Activated naive CD8-positive, alpha-beta T cell treated with anti-CD3 and anti-CD28 coated beads, Interleukin-2, amount 50 U/mL, for 24 hours (primary cell): ENCODE results near the gene TK1.
"Not testable (repeated sequence)": the region's sequence is repeated elsewhere in the genome, so short reads cannot be mapped to it uniquely, and the experiment has no call there.

ENCODE experiments used
- ATAC-seq: fragments of 150-1000 bp; cut with Tn5 transposase; one replicate; pipeline ENCODE4 v1.10.0; 2021
- DNase-seq: peaks from one replicate; pipeline ENCODE4 v3.0.0; 2021
- H3K27ac Mint-ChIP-seq: one replicate; pipeline ENCODE4 v1.8.0; 2021; ENCODE audit warnings: mild to moderate bottlenecking, mixed read lengths
- H3K27me3 Mint-ChIP-seq: one replicate; pipeline ENCODE4 v1.8.0; 2021; ENCODE audit warnings: mixed read lengths
- H3K36me3 Mint-ChIP-seq: one replicate; pipeline ENCODE4 v1.8.0; 2021; ENCODE audit warnings: low read depth, mixed read lengths
- H3K4me1 Mint-ChIP-seq: one replicate; pipeline ENCODE4 v1.8.0; 2021; ENCODE audit warnings: mixed read lengths
- H3K4me3 Mint-ChIP-seq: one replicate; pipeline ENCODE4 v1.8.0; 2021; ENCODE audit warnings: mild to moderate bottlenecking, moderate library complexity, mixed read lengths
- H3K9me3 Mint-ChIP-seq: one replicate; pipeline ENCODE4 v1.8.0; 2021; ENCODE audit warnings: mixed read lengths

The TK1 gene

GRCh38 chr17:78174870-78175642 lies 11.8 kb downstream of the TK1 start:
- no peak for DNase-seq
- peaks cover 58% of the 10 kb centered on the region for H3K4me1 Mint-ChIP-seq
- no peaks in the 10 kb centered on the region for H3K9me3 Mint-ChIP-seq
- no peak overlapping the region for H3K27ac Mint-ChIP-seq
- no peak for ATAC-seq
- peaks cover 46% of the 10 kb centered on the region for H3K36me3 Mint-ChIP-seq
- H3K27me3 Mint-ChIP-seq, result no peaks in the 10 kb centered on the region
- H3K4me3 Mint-ChIP-seq, result no peak overlapping the region

GRCh38 chr17:78174346-78174869 lies 12.4 kb downstream of the TK1 start:
- Mint-ChIP-seq H3K27me3 (no peaks in the 10 kb centered on the region), H3K36me3 (peaks cover 39% of the 10 kb centered on the region), H3K4me3 (no peak overlapping the region), H3K27ac (peak overlapping the region; percentile 22), H3K4me1 (peaks cover 57% of the 10 kb centered on the region), H3K9me3 (no peaks in the 10 kb centered on the region)
- DNase-seq (no peak), ATAC-seq (no peak)

- no peaks in the 10 kb centered on the region for H3K27me3 Mint-ChIP-seq
- H3K4me1 Mint-ChIP-seq, result peaks cover 57% of the 10 kb centered on the region
- DNase-seq (no peak), ATAC-seq (peak; percentile 11)
- H3K36me3 Mint-ChIP-seq, result peaks cover 33% of the 10 kb centered on the region
- peak overlapping the region; percentile 80 for H3K27ac Mint-ChIP-seq
- H3K9me3 Mint-ChIP-seq, result no peaks in the 10 kb centered on the region
- peak overlapping the region; percentile 32 for H3K4me3 Mint-ChIP-seq
Observed at GRCh38 chr17:78173097-78173715, 13.6 kb downstream of the TK1 start.

GRCh38 chr17:78172249-78173051 lies 14.4 kb downstream of the TK1 start:
- no peak for ATAC-seq
- peak overlapping the region; percentile 54 for H3K4me3 Mint-ChIP-seq
- peaks cover 33% of the 10 kb centered on the region for H3K36me3 Mint-ChIP-seq
- no peaks in the 10 kb centered on the region for H3K9me3 Mint-ChIP-seq
- H3K27ac Mint-ChIP-seq, result peak overlapping the region; percentile 80
- peaks cover 57% of the 10 kb centered on the region for H3K4me1 Mint-ChIP-seq
- DNase-seq, result peak; percentile 18
- H3K27me3 Mint-ChIP-seq, result no peaks in the 10 kb centered on the region

- H3K9me3 Mint-ChIP-seq, result not testable (repeated sequence)
Observed at GRCh38 chr17:78171591-78172248, 15.1 kb downstream of the TK1 start.

GRCh38 chr17:78170692-78171590 lies 15.9 kb downstream of the TK1 start:
- H3K9me3 Mint-ChIP-seq, result no peaks in the 10 kb centered on the region
- H3K27me3 Mint-ChIP-seq, result no peaks in the 10 kb centered on the region
- H3K4me3 Mint-ChIP-seq, result peak overlapping the region; percentile 78
- DNase-seq (no peak), ATAC-seq (no peak)
- H3K4me1 Mint-ChIP-seq, result peaks cover 46% of the 10 kb centered on the region
- H3K36me3 Mint-ChIP-seq, result peaks cover 31% of the 10 kb centered on the region
- H3K27ac Mint-ChIP-seq, result peak overlapping the region; percentile 75

More at GRCh38 chr17:78171591-78172248, 15.1 kb downstream of the TK1 start:
- peaks cover 51% of the 10 kb centered on the region for H3K4me1 Mint-ChIP-seq
- H3K27ac Mint-ChIP-seq, result peak overlapping the region; percentile 75
- not testable (repeated sequence) for ATAC-seq, H3K27me3 Mint-ChIP-seq, DNase-seq
- peaks cover 33% of the 10 kb centered on the region for H3K36me3 Mint-ChIP-seq
- H3K4me3 Mint-ChIP-seq, result peak overlapping the region; percentile 54

GRCh38 chr17:78168903-78169793 lies 17.7 kb downstream of the TK1 start:
- peak overlapping the region; percentile 78 for H3K4me3 Mint-ChIP-seq
- DNase-seq (peak; percentile 73), ATAC-seq (peak; percentile 9)
- H3K9me3 Mint-ChIP-seq, result no peaks in the 10 kb centered on the region
- peak overlapping the region; percentile 64 for H3K27ac Mint-ChIP-seq
- H3K36me3 Mint-ChIP-seq, result peaks cover 25% of the 10 kb centered on the region
- peaks cover 43% of the 10 kb centered on the region for H3K4me1 Mint-ChIP-seq
- H3K27me3 Mint-ChIP-seq, result no peaks in the 10 kb centered on the region

DNA sequence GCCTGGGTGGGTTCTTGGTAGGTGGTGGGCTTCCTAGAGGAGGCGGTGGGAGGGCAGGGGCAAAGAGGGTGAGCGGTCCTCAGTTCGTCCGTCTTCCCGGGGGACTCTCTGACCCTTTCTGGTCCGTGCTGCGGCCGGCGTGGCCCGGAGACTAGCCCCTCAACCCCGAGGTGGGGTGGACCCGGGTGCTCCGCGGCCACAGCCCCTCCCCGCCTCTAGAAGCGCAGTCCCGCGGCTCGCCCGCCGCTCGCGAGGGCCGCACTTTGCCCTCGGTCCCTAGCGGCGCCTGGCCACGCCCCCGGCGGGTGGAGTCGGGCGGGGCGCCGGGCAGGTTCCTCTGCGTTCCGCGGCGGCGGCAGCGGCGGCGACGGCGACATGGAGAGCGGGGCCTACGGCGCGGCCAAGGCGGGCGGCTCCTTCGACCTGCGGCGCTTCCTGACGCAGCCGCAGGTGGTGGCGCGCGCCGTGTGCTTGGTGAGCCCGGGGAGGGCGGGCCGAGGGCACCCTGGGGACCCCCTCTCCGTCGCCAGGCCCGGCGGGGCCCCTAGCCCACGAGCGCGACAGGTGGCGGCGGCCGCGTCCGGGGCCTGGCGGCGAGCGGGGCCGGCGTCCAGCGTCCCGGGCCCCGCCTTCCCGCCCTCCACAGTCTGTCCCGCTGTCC lies 18.5 kb downstream of the TK1 start, which contains the start of gene SYNGR2:
SYNGR2 (plus strand) TSS at position 340 of the 661 bp plus-strand sequence; CDS start at position 376, 36 bp downstream.
- peaks cover 36% of the 10 kb centered on the region for H3K4me1 Mint-ChIP-seq
- peak; percentile 91 for DNase-seq
- ATAC-seq, result peak; percentile 74
- no peaks in the 10 kb centered on the region for H3K27me3 Mint-ChIP-seq
- peak within 1 kb of the TSS; percentile 64 for H3K27ac Mint-ChIP-seq
- H3K36me3 Mint-ChIP-seq, result peaks cover 17% of the 10 kb centered on the region
- H3K9me3 Mint-ChIP-seq, result no peaks in the 10 kb centered on the region
- H3K4me3 Mint-ChIP-seq, result peak within 1 kb of the TSS; percentile 78

DNA sequence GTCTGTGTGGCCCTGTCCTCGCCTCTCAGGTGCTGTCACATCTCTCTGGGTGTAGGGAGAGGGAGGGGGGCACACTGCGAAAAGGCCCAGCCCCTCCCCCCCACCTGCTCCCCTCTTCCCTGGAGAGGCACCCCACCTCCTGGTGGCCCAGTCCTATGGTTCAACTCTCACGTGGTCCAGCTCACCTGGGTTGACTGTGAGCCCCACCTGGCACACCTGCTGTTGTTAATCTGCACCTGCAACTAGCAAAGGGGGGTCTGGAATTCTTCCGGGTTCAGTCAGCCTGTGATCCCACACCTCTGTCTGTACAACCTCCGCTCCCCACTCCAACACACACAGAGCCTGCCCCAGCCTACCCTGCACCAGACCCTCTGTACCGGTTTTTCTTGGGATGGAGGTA lies 20.4 kb downstream of the TK1 start:
- H3K4me3 Mint-ChIP-seq, result no peak overlapping the region
- no peak overlapping the region for H3K27ac Mint-ChIP-seq
- DNase-seq (no peak), ATAC-seq (no peak)
- no peaks in the 10 kb centered on the region for H3K9me3 Mint-ChIP-seq
- H3K27me3 Mint-ChIP-seq, result no peaks in the 10 kb centered on the region
- peaks cover 3% of the 10 kb centered on the region for H3K36me3 Mint-ChIP-seq
- peaks cover 16% of the 10 kb centered on the region for H3K4me1 Mint-ChIP-seq

DNA sequence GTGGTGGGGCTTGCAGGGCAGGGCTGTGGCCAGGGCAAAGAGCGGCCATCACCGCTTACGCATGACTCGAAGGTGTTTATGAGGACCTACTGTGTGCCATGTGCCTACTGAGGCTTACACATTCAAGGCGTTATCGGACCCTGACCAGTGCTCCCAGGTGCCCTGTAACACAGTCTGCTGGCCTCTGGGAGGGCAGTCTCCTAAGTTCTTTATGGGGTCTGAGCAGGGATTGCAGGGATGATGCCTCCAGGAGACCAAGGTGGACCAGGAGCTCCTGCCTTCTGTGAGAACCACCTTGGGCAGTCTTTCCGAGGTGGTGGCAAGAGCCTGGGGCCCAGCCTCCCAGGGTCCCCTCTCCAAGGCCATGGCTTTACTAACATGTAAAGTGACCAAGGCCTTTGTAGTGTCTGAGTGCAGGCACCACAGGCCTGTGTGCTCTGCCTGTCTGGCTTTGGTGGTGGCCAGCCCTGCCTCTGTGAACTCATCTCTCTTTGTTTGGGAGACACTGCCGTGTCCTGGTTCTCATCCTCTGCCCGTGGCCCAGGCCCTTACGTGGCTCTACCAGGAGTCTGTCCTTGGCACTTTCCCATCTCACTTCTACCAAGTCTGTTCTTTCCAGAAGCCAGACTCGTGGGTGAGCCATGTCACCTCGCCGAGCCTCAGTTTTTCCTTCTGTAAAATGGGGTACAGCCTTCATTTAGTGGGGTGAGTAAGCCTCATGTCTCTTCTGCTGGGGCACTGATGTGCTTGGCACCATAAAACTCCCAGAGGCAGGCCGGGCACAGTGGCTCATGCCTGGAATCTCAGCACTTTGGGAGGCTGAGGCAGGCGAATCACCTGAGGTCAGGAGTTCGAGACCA lies 21.9 kb downstream of the TK1 start:
- ATAC-seq (no peak), DNase-seq (no peak)
- no peaks in the 10 kb centered on the region for H3K27me3 Mint-ChIP-seq
- H3K27ac Mint-ChIP-seq, result no peak overlapping the region
- H3K4me3 Mint-ChIP-seq, result no peak overlapping the region
- H3K4me1 Mint-ChIP-seq, result peaks cover 7% of the 10 kb centered on the region
- no peaks in the 10 kb centered on the region for H3K36me3 Mint-ChIP-seq
- no peaks in the 10 kb centered on the region for H3K9me3 Mint-ChIP-seq

- H3K4me3 Mint-ChIP-seq, result no peak overlapping the region
- no peaks in the 10 kb centered on the region for H3K27me3 Mint-ChIP-seq
- H3K4me1 Mint-ChIP-seq, result peaks cover 9% of the 10 kb centered on the region
- H3K9me3 Mint-ChIP-seq, result no peaks in the 10 kb centered on the region
- no peaks in the 10 kb centered on the region for H3K36me3 Mint-ChIP-seq
- ATAC-seq (no peak), DNase-seq (no peak)
- H3K27ac Mint-ChIP-seq, result no peak overlapping the region
Observed at GRCh38 chr17:78163881-78164747, 22.7 kb downstream of the TK1 start.
